COLO829 (cell line): ENCODE measurements around the gene TPSG1.
A peak's percentile ranks its signal among the peaks of the same experiment; 100 is the strongest.
"Not testable (repeated sequence)": the region's sequence is repeated elsewhere in the genome, so short reads cannot be mapped to it uniquely, and the experiment has no call there.

Experiments
- DNase-seq: peaks from one replicate; pipeline ENCODE4 v3.0.0; 2012; ENCODE audit warnings: low spot score

TPSG1 gene

GRCh38 chr16:1194665-1195392, 30.2 kb downstream of the TPSG1 start:
- DNase-seq = no peak

GRCh38 chr16:1193825-1194581, 31.1 kb downstream of the TPSG1 start:
- DNase-seq = no peak

GRCh38 chr16:1193143-1193824, 31.8 kb downstream of the TPSG1 start:
- no peak for DNase-seq

GRCh38 chr16:1192384-1193073, 32.5 kb downstream of the TPSG1 start:
- no peak for DNase-seq

- DNase-seq = not testable (repeated sequence)
Measured at GRCh38 chr16:1190789-1191188, 34.3 kb downstream of the TPSG1 start.

- no peak for DNase-seq
Measured at GRCh38 chr16:1189455-1189854, 35.6 kb downstream of the TPSG1 start.

GRCh38 chr16:1188432-1189189, 36.5 kb downstream of the TPSG1 start:
- DNase-seq = peak; percentile 45

GRCh38 chr16:1185460-1186207, 39.4 kb downstream of the TPSG1 start:
- not testable (repeated sequence) for DNase-seq

GRCh38 chr16:1184980-1185379, 40.1 kb downstream of the TPSG1 start:
- DNase-seq = no peak

GRCh38 chr16:1184156-1184868, 40.8 kb downstream of the TPSG1 start:
- no peak for DNase-seq

- DNase-seq = peak; percentile 42
Measured at GRCh38 chr16:1182950-1183907, 41.8 kb downstream of the TPSG1 start.

- no peak for DNase-seq
Measured at GRCh38 chr16:1182316-1182671, 42.8 kb downstream of the TPSG1 start.

- DNase-seq = no peak
Measured at GRCh38 chr16:1181404-1182315, 43.4 kb downstream of the TPSG1 start.

GRCh38 chr16:1180549-1181403, 44.3 kb downstream of the TPSG1 start:
- no peak for DNase-seq

GRCh38 chr16:1178295-1178910, 46.7 kb downstream of the TPSG1 start:
- DNase-seq = no peak

- DNase-seq = no peak
Measured at GRCh38 chr16:1177750-1178149, 47.3 kb downstream of the TPSG1 start.

GRCh38 chr16:1177053-1177452, 48.0 kb downstream of the TPSG1 start:
- no peak for DNase-seq
